HUES6 (cell line): Measurements from ENCODE around the gene ASB18.

Experiments
- H3K27ac ChIP-seq: 2 replicates; pipeline ENCODE4 v1.7.0; 2013; ENCODE audit warnings: low read depth, mild to moderate bottlenecking, low read length, inconsistent platforms
- H3K27me3 ChIP-seq: 2 replicates; pipeline ENCODE4 v1.6.1; 2013; ENCODE audit warnings: low read length; ENCODE audit not compliant: control insufficient read depth, insufficient read depth
- H3K36me3 ChIP-seq: 2 replicates; pipeline ENCODE4 v1.6.1; 2013; ENCODE audit warnings: low read length; ENCODE audit not compliant: control insufficient read depth, insufficient read depth
- H3K4me1 ChIP-seq: 2 replicates; pipeline ENCODE4 v1.6.1; 2013; ENCODE audit warnings: low read length; ENCODE audit not compliant: control insufficient read depth, insufficient read depth
- H3K4me3 ChIP-seq: 2 replicates; pipeline ENCODE4 v1.5.1; 2013; ENCODE audit warnings: low read depth, low read length
- H3K9ac ChIP-seq: one replicate; pipeline ENCODE4 v1.6.1; 2013; ENCODE audit warnings: mild to moderate bottlenecking, low read length
- H3K9me3 ChIP-seq: 2 replicates; pipeline ENCODE4 v1.6.1; 2013; ENCODE audit warnings: low read depth, low read length; ENCODE audit not compliant: control insufficient read depth, insufficient read depth

Gene ASB18

DNA sequence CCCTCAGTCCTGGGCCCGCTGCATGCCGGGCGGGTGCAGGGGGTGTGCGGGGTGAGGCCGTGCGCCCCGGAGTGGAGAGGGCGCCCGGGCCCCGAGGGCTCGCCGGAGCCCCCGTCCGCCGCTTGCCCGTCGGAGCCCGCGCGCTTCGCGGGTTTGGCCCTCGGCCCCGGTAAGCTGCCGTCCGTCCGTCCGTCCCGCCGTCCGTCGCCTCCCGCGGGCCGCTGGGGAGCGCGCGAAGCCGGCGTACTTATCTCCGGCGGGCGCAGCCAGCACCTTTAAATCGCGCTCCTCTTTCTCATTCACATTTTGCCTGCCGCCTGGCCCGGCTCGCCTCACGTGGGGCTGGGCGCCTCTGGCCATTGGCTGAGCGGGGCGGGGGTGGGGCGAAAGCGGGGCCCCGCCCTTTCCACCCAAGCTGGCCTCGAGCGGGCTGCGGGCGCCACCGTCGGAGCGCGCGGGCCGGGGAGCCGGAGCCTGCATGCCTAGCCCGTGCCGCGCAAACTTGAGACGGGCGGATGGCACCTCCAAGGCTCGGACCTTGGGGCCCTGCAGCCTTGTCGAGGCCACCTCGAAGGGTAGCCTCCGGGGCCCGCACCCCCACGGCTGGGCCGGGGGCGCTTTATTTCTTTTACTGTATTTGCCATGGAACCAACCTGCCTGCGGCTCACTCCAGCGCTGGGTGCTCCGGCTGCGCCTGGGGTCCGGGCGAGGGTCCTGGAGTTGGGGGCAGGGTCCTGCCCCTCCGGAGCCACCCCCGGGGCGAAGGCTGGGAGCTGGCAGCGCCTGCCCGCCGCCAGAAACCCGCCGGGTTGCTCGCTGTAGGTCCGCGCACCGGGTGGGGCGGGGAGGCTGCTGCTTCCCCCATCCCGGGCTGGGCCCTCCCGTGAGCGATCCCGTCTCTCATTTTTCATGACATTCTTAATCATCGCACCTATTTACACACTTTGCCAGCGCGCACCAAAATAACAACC, 95.8 kb downstream of the ASB18 start, which contains the start of gene GBX2:
GBX2 (minus strand) TSS at position 277 of the 971 bp plus-strand sequence. CDS start 415 bp downstream, outside the sequence.
- H3K4me1 ChIP-seq: peaks cover 71% of the 10 kb centered on the region
- peak within 1 kb of the TSS; percentile 44; the same call in 1 of the 2 replicates for H3K27ac ChIP-seq
- H3K9ac ChIP-seq: peak within 1 kb of the TSS; percentile 95
- peak within 1 kb of the TSS; percentile 86 for H3K4me3 ChIP-seq
- peaks cover 99% of the 10 kb centered on the region for H3K27me3 ChIP-seq
- H3K9me3 ChIP-seq: no peaks in the 10 kb centered on the region
- no peaks in the 10 kb centered on the region; the same call in 1 of the 2 replicates for H3K36me3 ChIP-seq

DNA sequence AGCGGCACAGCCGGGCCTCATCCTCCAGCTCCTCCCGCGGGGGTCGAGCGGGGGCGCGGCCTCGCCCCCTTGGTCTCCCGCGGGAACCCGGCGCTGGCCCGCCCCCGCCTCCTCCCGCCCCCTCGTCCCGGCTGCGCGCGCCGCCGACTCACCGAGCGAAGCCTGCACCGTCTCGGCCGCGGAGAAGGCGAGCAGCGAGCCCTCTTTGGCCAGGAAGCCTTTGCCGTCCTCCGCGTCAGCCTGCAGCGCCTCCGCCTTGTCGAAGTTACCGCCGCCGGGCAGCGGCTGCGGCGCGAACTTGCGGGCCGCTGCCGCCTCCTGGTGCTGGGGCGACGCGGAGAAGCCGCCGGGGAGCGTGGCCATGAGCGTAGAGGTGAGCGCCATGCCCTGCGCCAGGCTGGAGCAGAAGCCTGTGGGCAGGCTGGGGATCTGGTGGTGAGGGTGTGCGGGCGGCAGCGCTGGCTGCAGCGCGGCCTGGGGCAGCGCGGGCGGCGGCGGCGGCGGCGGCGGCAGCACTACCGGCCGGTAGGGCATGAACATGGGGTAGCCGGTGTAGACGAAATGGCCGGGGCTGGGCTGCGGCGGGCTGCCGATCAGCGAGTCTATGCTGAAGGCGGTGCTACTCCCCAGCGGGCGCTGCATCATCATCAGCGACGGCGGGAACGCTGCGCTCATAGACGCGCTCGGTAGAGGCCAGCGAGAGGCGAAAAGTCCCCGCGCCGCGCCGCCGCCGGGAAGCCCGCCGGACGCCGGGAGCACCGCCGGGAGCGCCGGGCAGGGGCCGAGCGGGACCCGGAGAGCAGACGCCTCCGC, 96.7 kb downstream of the ASB18 start:
- H3K27ac ChIP-seq: peak overlapping the region; percentile 42; the same call in 1 of the 2 replicates
- H3K9ac ChIP-seq: peak overlapping the region; percentile 95
- H3K4me1 ChIP-seq: peaks cover 71% of the 10 kb centered on the region
- H3K36me3 ChIP-seq: no peaks in the 10 kb centered on the region; the same call in 1 of the 2 replicates
- no peaks in the 10 kb centered on the region for H3K9me3 ChIP-seq
- H3K4me3 ChIP-seq: peak overlapping the region; percentile 86
- H3K27me3 ChIP-seq: peaks cover 99% of the 10 kb centered on the region

DNA sequence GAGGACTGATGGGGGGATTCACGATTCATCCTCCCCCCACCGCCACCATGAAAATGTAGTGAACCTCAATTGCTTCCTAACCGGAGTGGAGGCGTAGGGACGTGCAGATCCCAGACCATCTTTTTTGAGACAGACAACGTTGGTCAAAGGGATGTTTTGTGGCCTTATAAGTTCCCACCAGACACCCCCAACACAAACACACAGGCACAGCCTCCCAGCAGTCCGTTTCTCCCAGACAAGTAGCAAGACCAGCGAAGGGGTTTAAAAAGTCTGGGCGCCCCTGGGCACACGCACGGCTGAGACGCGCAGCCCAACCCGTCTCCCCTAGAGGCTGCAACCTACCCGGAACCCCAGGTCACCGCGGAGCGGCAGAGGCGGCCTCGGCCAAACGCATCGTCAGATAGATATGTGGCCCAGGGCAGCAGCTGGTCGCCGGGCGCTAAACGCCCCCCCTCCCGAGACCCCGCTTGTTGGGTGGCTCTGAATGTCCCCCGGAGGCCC, 97.4 kb downstream of the ASB18 start:
- peak overlapping the region; percentile 86 for H3K4me3 ChIP-seq
- H3K9ac ChIP-seq: peak overlapping the region; percentile 95
- no peaks in the 10 kb centered on the region for H3K9me3 ChIP-seq
- no peaks in the 10 kb centered on the region; the same call in 1 of the 2 replicates for H3K36me3 ChIP-seq
- peaks cover 99% of the 10 kb centered on the region for H3K27me3 ChIP-seq
- peaks cover 71% of the 10 kb centered on the region for H3K4me1 ChIP-seq
- no peak overlapping the region for H3K27ac ChIP-seq

DNA sequence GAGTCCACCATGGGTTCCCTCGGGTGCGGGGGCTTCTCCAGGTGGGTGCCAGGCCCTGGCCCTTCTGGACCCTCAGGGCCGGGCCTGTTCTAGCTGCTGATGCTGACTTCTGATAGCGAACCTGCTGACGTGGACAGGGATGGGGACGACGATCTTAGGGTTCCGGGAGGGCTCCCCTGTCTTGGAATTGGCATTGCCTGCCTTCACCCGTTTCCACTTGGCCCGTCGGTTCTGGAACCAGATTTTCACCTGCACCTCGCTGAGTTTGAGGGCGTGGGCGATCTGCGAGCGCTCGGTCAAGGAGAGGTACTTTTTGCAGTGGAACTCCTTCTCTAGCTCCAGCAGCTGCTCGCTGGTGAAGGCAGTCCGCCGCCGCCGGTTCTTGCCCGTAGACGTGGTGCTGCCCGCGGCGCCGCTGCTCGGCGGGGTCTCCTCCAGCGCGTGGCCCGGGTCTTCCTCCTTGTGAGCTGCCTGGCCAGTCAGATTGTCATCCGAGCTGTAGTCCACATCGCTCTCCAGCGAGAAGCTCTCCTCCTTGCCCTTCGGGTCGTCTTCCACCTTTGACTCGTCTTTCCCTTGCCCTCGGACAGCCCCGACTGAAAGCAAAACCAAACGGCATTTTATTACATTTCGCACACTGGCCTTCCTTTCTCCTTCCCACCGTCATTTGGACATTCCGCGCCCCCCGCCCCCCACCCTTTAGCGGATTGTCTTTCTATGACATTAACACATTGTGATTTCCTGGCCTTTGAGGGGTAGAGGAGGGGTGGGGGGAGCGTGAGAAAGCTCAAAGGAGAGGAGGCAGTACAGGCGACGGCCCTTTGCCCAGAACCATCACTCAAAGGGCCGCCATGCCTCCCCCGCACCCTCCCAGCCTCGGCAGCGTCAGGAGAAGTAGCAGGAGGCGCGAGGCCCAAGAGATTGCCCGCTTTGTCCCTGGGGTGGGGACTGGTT, 98.1 kb downstream of the ASB18 start:
- H3K36me3 ChIP-seq: no peaks in the 10 kb centered on the region; the same call in 1 of the 2 replicates
- no peaks in the 10 kb centered on the region for H3K9me3 ChIP-seq
- H3K27ac ChIP-seq: no peak overlapping the region
- peaks cover 73% of the 10 kb centered on the region for H3K4me1 ChIP-seq
- H3K4me3 ChIP-seq: peak overlapping the region; percentile 86
- peak overlapping the region; percentile 95 for H3K9ac ChIP-seq
- H3K27me3 ChIP-seq: peaks cover 99% of the 10 kb centered on the region

DNA sequence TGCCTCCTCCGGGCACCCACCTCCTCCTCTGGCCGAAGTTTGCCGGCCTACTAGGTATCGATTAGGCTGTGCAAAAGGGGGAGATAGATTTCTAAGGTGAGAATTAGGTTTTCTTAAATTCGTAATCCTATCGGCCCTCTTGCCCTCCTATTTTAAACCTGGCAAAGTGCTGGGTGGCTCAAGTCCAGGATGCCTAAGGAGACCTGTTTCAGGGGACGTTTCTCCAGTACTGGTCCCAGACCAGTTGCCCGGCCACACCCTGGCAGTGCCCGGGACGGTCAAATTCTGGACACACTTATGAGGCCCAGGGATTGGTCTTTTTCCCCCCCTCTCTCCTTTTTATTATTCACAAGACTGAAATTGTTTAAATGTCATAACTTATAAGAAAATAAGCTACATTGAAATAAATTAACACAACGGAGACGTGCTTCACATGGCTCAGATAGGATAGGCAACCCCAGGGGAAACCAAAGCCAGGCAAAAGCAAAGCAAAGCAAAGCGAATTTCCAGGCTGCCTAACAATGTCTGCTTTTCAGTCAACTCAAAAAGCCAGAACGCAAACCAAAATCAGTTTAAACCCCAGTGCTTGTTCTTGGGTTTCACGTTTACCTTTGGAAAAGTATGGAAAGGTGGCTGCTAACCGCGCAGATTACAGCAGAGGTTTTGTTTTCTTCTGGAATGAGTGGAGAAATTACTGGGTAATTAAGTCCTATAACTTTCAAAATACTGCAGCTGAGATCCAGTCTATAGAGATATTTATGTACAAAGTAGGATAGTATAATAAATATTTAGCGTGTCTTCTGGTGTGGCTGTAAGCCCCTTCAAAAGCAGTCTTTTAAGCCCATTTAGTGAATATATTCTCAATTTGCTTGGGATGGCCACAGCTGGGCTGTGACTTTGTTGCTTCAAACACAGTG, 99.0 kb downstream of the ASB18 start:
- H3K4me3 ChIP-seq: peak overlapping the region; percentile 86
- H3K36me3 ChIP-seq: no peaks in the 10 kb centered on the region; the same call in 1 of the 2 replicates
- H3K27ac ChIP-seq: no peak overlapping the region
- H3K9me3 ChIP-seq: no peaks in the 10 kb centered on the region
- peaks cover 73% of the 10 kb centered on the region for H3K4me1 ChIP-seq
- peaks cover 99% of the 10 kb centered on the region for H3K27me3 ChIP-seq
- H3K9ac ChIP-seq: no peak overlapping the region

DNA sequence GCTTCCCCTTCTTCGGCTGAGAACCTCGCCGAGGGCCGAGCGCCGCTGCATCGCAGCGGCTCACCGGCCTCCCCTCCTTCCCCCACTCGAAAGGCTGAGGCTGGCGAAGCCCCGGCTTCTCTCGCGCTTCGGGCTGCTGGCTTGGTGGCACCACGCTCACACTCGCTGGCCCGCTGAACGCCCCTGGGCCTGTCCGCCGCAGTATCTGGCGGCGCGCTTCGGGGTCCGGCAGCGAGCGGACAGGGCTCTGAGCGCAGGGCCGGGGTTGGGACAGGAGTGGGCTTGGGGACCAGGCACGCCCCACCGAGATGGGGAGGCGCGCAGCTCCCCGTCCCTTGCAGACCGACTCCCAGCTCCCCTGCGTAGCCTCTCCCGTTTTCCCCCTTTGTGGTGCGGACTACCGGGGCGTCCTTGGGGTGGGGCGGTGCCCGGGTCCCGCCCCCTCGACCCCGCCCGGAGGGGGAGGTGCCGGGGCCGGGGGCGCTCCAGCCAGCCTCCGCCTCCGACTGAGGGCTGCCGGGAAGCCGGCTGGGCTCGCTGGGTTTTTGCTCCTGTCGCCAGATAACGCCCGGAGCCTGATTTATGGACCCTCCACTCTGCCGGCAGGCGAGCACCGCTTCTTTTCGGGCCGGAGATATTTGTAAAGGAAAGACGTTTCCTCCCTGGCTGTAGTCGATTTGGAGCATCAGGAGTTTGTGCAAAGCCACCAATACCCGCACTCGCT, 99.8 kb downstream of the ASB18 start:
- Histone ChIP-seq H3K4me3 (peak overlapping the region; percentile 86), H3K27ac (peak overlapping the region; percentile 63; the same call in 1 of the 2 replicates), H3K27me3 (peaks cover 99% of the 10 kb centered on the region), H3K9me3 (no peaks in the 10 kb centered on the region), H3K36me3 (no peaks in the 10 kb centered on the region; the same call in 1 of the 2 replicates), H3K4me1 (peaks cover 69% of the 10 kb centered on the region), H3K9ac (peak overlapping the region; percentile 67)

DNA sequence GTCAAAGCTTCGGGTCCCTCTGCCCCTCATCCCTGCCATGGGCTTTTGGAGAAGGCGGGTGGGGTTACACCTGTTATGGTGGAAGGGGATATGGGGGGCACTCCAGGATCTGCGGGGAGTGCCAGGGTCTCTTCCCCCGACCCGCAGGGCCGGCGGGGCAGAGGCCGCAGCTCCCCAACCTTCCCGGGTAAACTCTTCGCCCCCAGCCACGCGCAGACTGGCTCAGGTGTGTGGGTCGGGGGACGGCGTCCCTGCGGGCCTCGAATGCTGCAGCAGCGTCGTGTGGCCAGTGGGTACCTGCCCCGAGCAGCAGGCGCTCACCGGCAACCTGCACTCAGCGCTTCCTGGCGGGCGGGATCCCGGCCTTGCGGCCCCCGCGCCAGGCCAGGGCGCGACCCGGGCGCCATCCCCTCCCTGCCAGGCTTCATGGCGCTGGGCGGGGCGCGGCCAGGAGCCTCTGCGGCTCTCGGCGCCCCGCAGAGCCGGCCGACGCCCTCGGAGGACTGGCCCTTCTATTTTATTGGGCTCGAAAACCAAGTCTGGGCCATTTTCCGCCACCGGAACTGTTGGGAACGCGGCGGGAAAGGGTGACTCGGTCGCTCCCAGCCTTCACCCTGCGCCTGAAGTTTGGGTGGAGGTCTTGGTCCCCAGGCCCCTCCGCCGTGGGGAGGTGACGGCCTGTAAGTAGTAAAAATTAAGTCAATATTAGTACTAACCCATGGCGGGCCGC, 100.6 kb downstream of the ASB18 start:
- Histone ChIP-seq H3K4me3 (peak overlapping the region; percentile 86), H3K27ac (peak overlapping the region; percentile 63; the same call in 1 of the 2 replicates), H3K9ac (peak overlapping the region; percentile 67), H3K9me3 (no peaks in the 10 kb centered on the region), H3K4me1 (peaks cover 68% of the 10 kb centered on the region), H3K27me3 (peaks cover 98% of the 10 kb centered on the region), H3K36me3 (no peaks in the 10 kb centered on the region; the same call in 1 of the 2 replicates)

DNA sequence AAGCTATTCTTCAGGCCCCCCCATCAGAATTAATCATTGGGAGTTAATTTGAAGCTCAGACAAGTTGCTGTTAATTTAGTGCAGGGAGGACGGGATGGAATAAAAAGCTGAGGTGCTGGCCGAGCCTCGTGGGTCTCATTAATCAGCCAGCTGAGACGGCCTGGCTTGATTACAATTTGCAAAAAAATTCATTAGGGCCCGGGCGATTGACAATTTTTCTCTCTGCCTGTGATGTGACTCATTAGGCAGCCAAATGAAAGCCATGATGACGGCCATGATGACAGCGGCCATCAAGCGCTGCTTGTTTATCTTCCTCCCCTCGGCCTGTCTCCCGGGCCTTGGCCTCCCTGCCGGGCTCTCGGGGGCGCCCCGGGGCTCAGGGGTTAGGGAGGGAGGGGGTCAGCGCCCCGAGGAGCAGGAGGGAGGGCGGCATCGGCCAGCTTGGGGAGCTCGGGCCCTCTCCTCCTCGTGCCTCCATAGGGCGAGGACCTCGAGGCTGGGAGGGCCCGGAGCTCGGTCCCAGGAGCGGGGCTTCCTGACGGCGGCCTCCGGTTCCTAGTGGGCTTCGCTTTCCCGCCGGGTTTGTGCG, 101.2 kb downstream of the ASB18 start:
- no peaks in the 10 kb centered on the region for H3K9me3 ChIP-seq
- H3K27me3 ChIP-seq: peaks cover 98% of the 10 kb centered on the region
- H3K36me3 ChIP-seq: no peaks in the 10 kb centered on the region; the same call in 1 of the 2 replicates
- H3K4me1 ChIP-seq: peaks cover 72% of the 10 kb centered on the region
- no peak overlapping the region for H3K27ac ChIP-seq
- no peak overlapping the region for H3K9ac ChIP-seq
- peak overlapping the region; percentile 86; the same call in 1 of the 2 replicates for H3K4me3 ChIP-seq
